Vagina (tissue), 2 donors: ENCODE results near the gene THAP3.

Experiments used
- CTCF ChIP-seq, 3 experiments: fragments of 450-650 bp in 2 of 3; fragments of 200-600 bp in 1 of 3; sonication (generic) in 1 of 3; IDR thresholded peaks; one replicate each; pipeline ENCODE4 v1.5.1; 2017 to 2019; ENCODE audit warnings: antibody characterized with exemption in 3 of 3, mild to moderate bottlenecking in 2 of 3, moderate library complexity in 2 of 3
- POLR2A ChIP-seq, 2 donors: fragments of 450-650 bp; IDR thresholded peaks; one replicate each; pipeline ENCODE4 v1.6.1; 2017; ENCODE audit warnings: antibody characterized with exemption in 2 of 2, mild to moderate bottlenecking in 2 of 2, moderate library complexity in 2 of 2
- POLR2AphosphoS5 ChIP-seq, 2 donors: sonication (generic); formaldehyde crosslinking; IDR thresholded peaks; one replicate each; pipeline ENCODE4 v1.9.0; 2017; ENCODE audit warnings: antibody characterized with exemption in 2 of 2, mild to moderate bottlenecking in 2 of 2, low read depth in 1 of 2; ENCODE audit not compliant: insufficient read depth in 1 of 2

GRCh38 chr1:6579374-6580118 is 45.1 kb upstream of the THAP3 start, which contains the start of gene ZBTB48:
- TF ChIP-seq POLR2AphosphoS5 (IDR thresholded peaks at IDR 0.05; ENCODE audit: insufficient read depth in 1 of 2, low read depth in 1 of 2) (peak; percentile 98 to 99), CTCF (IDR thresholded peaks at IDR 0.05) (no peak), POLR2A (IDR thresholded peaks at IDR 0.05) (peak; percentile 66 to 95)
